Mesenchymal stem cell (in vitro differentiated cells and primary cell): ENCODE data around the gene USP19.

ENCODE experiments used
- DNase-seq: peaks from one replicate; pipeline ENCODE4 v3.0.0-alpha.2; 2013
- H2AFZ ChIP-seq: one replicate; pipeline ENCODE4 v1.6.1; 2013; ENCODE audit warnings: low read depth, mild to moderate bottlenecking, control low read depth, inconsistent platforms, low read length, moderate library complexity
- H2AK5ac ChIP-seq: 2 replicates; pipeline ENCODE4 v1.6.1; 2013; ENCODE audit warnings: low read length, moderate library complexity, mild to moderate bottlenecking, inconsistent platforms; ENCODE audit not compliant: severe bottlenecking
- H2BK120ac ChIP-seq: one replicate; pipeline ENCODE4 v1.6.1; 2013; ENCODE audit warnings: low read depth, mild to moderate bottlenecking, inconsistent platforms, low read length, moderate library complexity
- H2BK12ac ChIP-seq, 2 experiments: one replicate each; pipeline ENCODE4 v1.6.1; 2013; ENCODE audit warnings: inconsistent platforms in 2 of 2, low read length in 2 of 2, mild to moderate bottlenecking in 2 of 2, moderate library complexity in 2 of 2, control low read depth in 1 of 2
- H2BK15ac ChIP-seq: one replicate; pipeline ENCODE4 v1.6.1; 2013; ENCODE audit warnings: mild to moderate bottlenecking, low read depth, inconsistent platforms; ENCODE audit not compliant: poor library complexity, severe bottlenecking
- H2BK5ac ChIP-seq: 2 replicates; pipeline ENCODE4 v1.6.1; 2013; ENCODE audit warnings: low read depth, mild to moderate bottlenecking, low read length, control low read depth, inconsistent platforms; ENCODE audit not compliant: poor library complexity, severe bottlenecking
- H3K14ac ChIP-seq, 2 experiments: one replicate each; pipeline ENCODE4 v1.6.1; 2013; ENCODE audit warnings: inconsistent platforms in 2 of 2, low read length in 2 of 2, control low read depth in 1 of 2, mild to moderate bottlenecking in 1 of 2, moderate library complexity in 1 of 2
- H3K18ac ChIP-seq, 2 experiments: one replicate each; pipeline ENCODE4 v1.6.1; 2013; ENCODE audit warnings: inconsistent platforms in 2 of 2, low read length in 2 of 2, control low read depth in 1 of 2, low read depth in 1 of 2, mild to moderate bottlenecking in 1 of 2
- H3K23ac ChIP-seq, 2 experiments: one replicate each; pipeline ENCODE4 v1.6.1; 2013; ENCODE audit warnings: inconsistent platforms in 2 of 2, low read length in 2 of 2, mild to moderate bottlenecking in 2 of 2, moderate library complexity in 2 of 2, control low read depth in 1 of 2
- H3K27ac ChIP-seq: 2 replicates; pipeline ENCODE4 v1.5.1; 2013; ENCODE audit warnings: mild to moderate bottlenecking, moderate library complexity, low read length, control low read depth, inconsistent platforms; ENCODE audit not compliant: poor library complexity, severe bottlenecking
- H3K27me3 ChIP-seq, 2 experiments: 2 replicates each; pipeline versions ENCODE4 v1.6.1 to v1.7.0; 2013; ENCODE audit warnings: low read length in 2 of 2, mild to moderate bottlenecking in 2 of 2, moderate library complexity in 2 of 2, control low read depth in 1 of 2, inconsistent platforms in 1 of 2; ENCODE audit not compliant: control insufficient read depth in 1 of 2, insufficient read depth in 1 of 2
- H3K36me3 ChIP-seq, 2 experiments: 2 replicates each; pipeline versions ENCODE4 v1.6.1 to v1.7.0; 2013; ENCODE audit warnings: low read length in 2 of 2, control low read depth in 1 of 2, inconsistent platforms in 1 of 2, low read depth in 1 of 2, mild to moderate bottlenecking in 1 of 2; ENCODE audit not compliant: insufficient read depth in 2 of 2, control insufficient read depth in 1 of 2
- H3K4ac ChIP-seq, 2 experiments: one replicate each; pipeline ENCODE4 v1.6.1; 2013; ENCODE audit warnings: inconsistent platforms in 2 of 2, low read length in 2 of 2, mild to moderate bottlenecking in 2 of 2, moderate library complexity in 2 of 2, control low read depth in 1 of 2, low read depth in 1 of 2
- H3K4me1 ChIP-seq: 2 replicates; pipeline ENCODE4 v1.6.1; 2013; ENCODE audit warnings: low read depth, low read length, control low read depth; ENCODE audit not compliant: control insufficient read depth, insufficient read depth
- H3K4me2 ChIP-seq: 2 replicates; pipeline ENCODE4 v1.6.1; 2013; ENCODE audit warnings: low read length, mild to moderate bottlenecking, inconsistent platforms; ENCODE audit not compliant: poor library complexity, severe bottlenecking
- H3K4me3 ChIP-seq, 2 experiments: 2 replicates each; pipeline versions ENCODE4 v1.5.1 to v1.7.0; 2013; ENCODE audit warnings: low read length in 2 of 2, mild to moderate bottlenecking in 2 of 2, control low read depth in 1 of 2, low read depth in 1 of 2; ENCODE audit not compliant: insufficient read depth in 1 of 2
- H3K79me1 ChIP-seq: replicated peaks from 2 replicates; pipeline ENCODE4 v1.6.1; 2013; ENCODE audit warnings: mild to moderate bottlenecking, control low read depth, low read length, inconsistent platforms; ENCODE audit not compliant: poor library complexity, severe bottlenecking
- H3K9ac ChIP-seq: 2 replicates; pipeline ENCODE4 v1.7.0; 2013; ENCODE audit warnings: mild to moderate bottlenecking, low read length, moderate library complexity
- H3K9me3 ChIP-seq: 2 replicates; pipeline ENCODE4 v1.7.0; 2013; ENCODE audit warnings: mild to moderate bottlenecking, low read length; ENCODE audit not compliant: control insufficient read depth
- H4K8ac ChIP-seq: one replicate; pipeline ENCODE4 v1.6.1; 2013; ENCODE audit warnings: inconsistent platforms, mild to moderate bottlenecking, low read length, moderate library complexity
- H4K91ac ChIP-seq: one replicate; pipeline ENCODE4 v1.6.1; 2013; ENCODE audit warnings: mild to moderate bottlenecking, low read length, inconsistent platforms
- WGBS: methylation state at CpG from one replicate; pipeline ENCODE4 v1.1.7; 2013; ENCODE audit warnings: mixed read lengths; 5-methylcytosine and 5-hydroxymethylcytosine counted together

The USP19 gene

GRCh38 chr3:49122451-49122850, 1.8 kb upstream of the USP19 start:
- no peak overlapping the region for H4K91ac ChIP-seq
- peaks cover 78 to 79% of the 10 kb centered on the region in 2 experiments for H3K36me3 ChIP-seq
- H3K4me3 ChIP-seq = no peak overlapping the region
- no peak overlapping the region for H3K4ac ChIP-seq
- no peak overlapping the region for H3K4me2 ChIP-seq
- DNase-seq = no peak
- H3K27ac ChIP-seq = no peak overlapping the region
- no peaks in the 10 kb centered on the region for H3K27me3 ChIP-seq
- no peak overlapping the region for H3K9ac ChIP-seq
- no peak overlapping the region for H2AK5ac ChIP-seq
- 97% methylated on average over 7 of the region's 7 CpGs for WGBS
- peaks cover 36% of the 10 kb centered on the region for H3K79me1 ChIP-seq
- H2AFZ ChIP-seq = no peak overlapping the region
- H3K4me1 ChIP-seq = peaks cover 14% of the 10 kb centered on the region
- no peak overlapping the region for H4K8ac ChIP-seq
- H3K9me3 ChIP-seq = no peaks in the 10 kb centered on the region
- no peak overlapping the region for H3K14ac ChIP-seq
- no peak overlapping the region for H3K23ac ChIP-seq
- no peak overlapping the region for H2BK15ac ChIP-seq
- no peak overlapping the region for H2BK5ac ChIP-seq
- no peak overlapping the region for H3K18ac ChIP-seq
- no peak overlapping the region for H2BK120ac ChIP-seq
- no peak overlapping the region for H2BK12ac ChIP-seq

- H3K27me3 ChIP-seq = no peaks in the 10 kb centered on the region
- no peak overlapping the region for H3K4me2 ChIP-seq
- peaks cover 40% of the 10 kb centered on the region for H3K79me1 ChIP-seq
- H3K18ac ChIP-seq = no peak overlapping the region
- H2AK5ac ChIP-seq = no peak overlapping the region
- H4K91ac ChIP-seq = peak overlapping the region; percentile 45
- no peak overlapping the region for H2AFZ ChIP-seq
- no peak for DNase-seq
- no peak overlapping the region for H3K23ac ChIP-seq
- H3K36me3 ChIP-seq = peaks cover 78 to 83% of the 10 kb centered on the region in 2 experiments
- no peak overlapping the region for H2BK12ac ChIP-seq
- H3K4me3 ChIP-seq = no peak overlapping the region
- H2BK5ac ChIP-seq = no peak overlapping the region
- peaks cover 14% of the 10 kb centered on the region for H3K4me1 ChIP-seq
- no peak overlapping the region for H4K8ac ChIP-seq
- no peaks in the 10 kb centered on the region for H3K9me3 ChIP-seq
- no peak overlapping the region for H2BK120ac ChIP-seq
- no peak overlapping the region for H3K14ac ChIP-seq
- no peak overlapping the region for H3K9ac ChIP-seq
- H3K27ac ChIP-seq = no peak overlapping the region
- 98% methylated on average over 11 of the region's 12 CpGs for WGBS
- no peak overlapping the region for H2BK15ac ChIP-seq
- H3K4ac ChIP-seq = no peak overlapping the region
Measured at GRCh38 chr3:49122022-49122421, 1.4 kb upstream of the USP19 start.

GRCh38 chr3:49121132-49121736, 611 bp upstream of the USP19 start:
- WGBS = 91% methylated on average over 17 of the region's 17 CpGs

GRCh38 chr3:49120096-49120437, 556 bp downstream of the USP19 start:
- no peaks in the 10 kb centered on the region for H3K9me3 ChIP-seq
- peak overlapping the region; percentile 71 to 98 for H3K4ac ChIP-seq
- peak overlapping the region; percentile 88 for H4K8ac ChIP-seq
- H3K18ac ChIP-seq = peak overlapping the region; percentile 85 to 100
- H4K91ac ChIP-seq = peak overlapping the region; percentile 90
- H3K23ac ChIP-seq = no peak overlapping the region
- H3K79me1 ChIP-seq = peaks cover 44% of the 10 kb centered on the region
- no peak overlapping the region for H2BK120ac ChIP-seq
- peak overlapping the region; percentile 96 for H3K9ac ChIP-seq
- H3K4me1 ChIP-seq = peaks cover 12% of the 10 kb centered on the region
- peak overlapping the region; percentile 84 for H3K4me2 ChIP-seq
- no peaks in the 10 kb centered on the region for H3K27me3 ChIP-seq
- no peak overlapping the region for H2BK15ac ChIP-seq
- peak overlapping the region in 1 of 2 experiments; percentile 99 for H3K14ac ChIP-seq
- H2AFZ ChIP-seq = peak overlapping the region; percentile 69
- peak overlapping the region; percentile 78 for H3K27ac ChIP-seq
- peaks cover 80 to 83% of the 10 kb centered on the region in 2 experiments for H3K36me3 ChIP-seq
- DNase-seq = peak; percentile 23
- no peak overlapping the region for H2BK5ac ChIP-seq
- H2AK5ac ChIP-seq = peak overlapping the region; percentile 50
- WGBS = 0% methylated on average over 9 of the region's 9 CpGs
- peak overlapping the region in 1 of 2 experiments; percentile 18 for H2BK12ac ChIP-seq
- H3K4me3 ChIP-seq = peak overlapping the region; percentile 83 to 84

More at GRCh38 chr3:49121132-49121736, 611 bp upstream of the USP19 start:
- peaks cover 43% of the 10 kb centered on the region for H3K79me1 ChIP-seq
- H3K27me3 ChIP-seq = no peaks in the 10 kb centered on the region
- H3K36me3 ChIP-seq = peaks cover 78 to 83% of the 10 kb centered on the region in 2 experiments
- H2BK15ac ChIP-seq = peak overlapping the region; percentile 82
- H4K91ac ChIP-seq = peak overlapping the region; percentile 58
- H3K4me2 ChIP-seq = no peak overlapping the region
- no peak overlapping the region for H2AFZ ChIP-seq
- H2BK5ac ChIP-seq = no peak overlapping the region
- H3K27ac ChIP-seq = peak overlapping the region; percentile 76
- peak overlapping the region in 1 of 2 experiments; percentile 31 for H3K18ac ChIP-seq
- H3K4me3 ChIP-seq = peak overlapping the region; percentile 29 to 84
- peak overlapping the region; percentile 96 for H3K9ac ChIP-seq
- no peak overlapping the region for H2BK12ac ChIP-seq
- DNase-seq = no peak
- H3K4me1 ChIP-seq = peaks cover 14% of the 10 kb centered on the region
- H3K9me3 ChIP-seq = no peaks in the 10 kb centered on the region
- H3K4ac ChIP-seq = no peak overlapping the region
- peak overlapping the region; percentile 11 for H2BK120ac ChIP-seq
- H2AK5ac ChIP-seq = no peak overlapping the region
- H4K8ac ChIP-seq = peak overlapping the region; percentile 79
- H3K23ac ChIP-seq = no peak overlapping the region
- no peak overlapping the region for H3K14ac ChIP-seq
